ENCODE data around the gene DZIP3.

- TF ChIP-seq CTCF (IDR thresholded peaks at IDR 0.05) (no peak), POLR2A (IDR thresholded peaks at IDR 0.05) (no peak), POLR2AphosphoS5 (IDR thresholded peaks at IDR 0.05) (no peak)
Observed at GRCh38 chr3:108566599-108566998, 22.9 kb upstream of the DZIP3 start.
